ENCODE results near the gene ODC1. TPM values are rescaled to one million over a fixed set of nuclear protein-coding genes. Genes with fewer than 3 reads are reported as not detected.
A peak's percentile ranks its signal among the peaks of the same experiment; 100 is the strongest.

ODC1 gene
- total and polyA plus RNA-seq, 10 donors = 28.9 to 84.3 (median 63.4) TPM

- H3K4me3 ChIP-seq = peak overlapping the region in 4 of 8 donors; percentile 2 to 55 (median 12)
- WGBS, 5 donors = 14 to 31% (median 27%) methylated on average over 11 of the region's 11 CpGs
- peak; percentile 88 for DNase-seq
Observed at GRCh38 chr2:10407841-10408648, 40.1 kb downstream of the ODC1 start.

GRCh38 chr2:10407432-10407831 is 40.7 kb downstream of the ODC1 start:
- peaks cover 0 to 43% (median 0%) of the 10 kb centered on the region in 6 donors for H3K36me3 ChIP-seq
- peaks cover 33 to 98% (median 57%) of the 10 kb centered on the region in 6 donors for H3K4me1 ChIP-seq
- no peak for TF ChIP-seq CTCF (IDR thresholded peaks at IDR 0.05 in 8 of 11, conservative IDR thresholded peaks at IDR 0.05 in 3 of 11)
- no peak for TF ChIP-seq POLR2AphosphoS5 (IDR thresholded peaks at IDR 0.05)
- no peak for TF ChIP-seq POLR2A (IDR thresholded peaks at IDR 0.05)
- H3K27ac ChIP-seq = peak overlapping the region; percentile 55 to 94 (median 88)
- DNase-seq = no peak
- H3K4me3 ChIP-seq = peak overlapping the region in 1 of 8 donors; percentile 55
- peaks cover 0 to 2% (median 0%) of the 10 kb centered on the region in 8 donors for H3K9me3 ChIP-seq
- intact Hi-C loops (cut with DNase I; ENCODE audit: low total_unique reads) = loop anchor here (10.0 kb wide), 3 partner anchors 103 to 283 kb away; partner anchors contain the start of genes HPCAL1 and RRM2
- WGBS, 5 donors = 39 to 57% (median 50%) methylated on average over 4 of the region's 4 CpGs
- H3K27me3 ChIP-seq (replicated peaks in 1 of 7) = peaks cover 0 to 5% (median 0%) of the 10 kb centered on the region in 7 donors

More at GRCh38 chr2:10407841-10408648, 40.1 kb downstream of the ODC1 start:
- Histone ChIP-seq H3K9me3 (peaks cover 0 to 4% (median 0%) of the 10 kb centered on the region in 8 donors), H3K27me3 (replicated peaks in 1 of 7) (peaks cover 0 to 5% (median 0%) of the 10 kb centered on the region in 7 donors), H3K36me3 (peaks cover 0 to 47% (median 0%) of the 10 kb centered on the region in 6 donors), H3K4me1 (peaks cover 32 to 98% (median 57%) of the 10 kb centered on the region in 6 donors), H3K27ac (peak overlapping the region; percentile 55 to 94 (median 88))
- TF ChIP-seq CTCF (IDR thresholded peaks at IDR 0.05 in 8 of 11, conservative IDR thresholded peaks at IDR 0.05 in 3 of 11) (no peak), POLR2A (IDR thresholded peaks at IDR 0.05) (no peak), POLR2AphosphoS5 (IDR thresholded peaks at IDR 0.05) (peak in 2 of 3 donors; percentile 63 to 70)
- intact Hi-C loops (cut with DNase I; ENCODE audit: low total_unique reads) = loop anchor here (10.0 kb wide), 3 partner anchors 103 to 283 kb away; partner anchors contain the start of genes HPCAL1 and RRM2

- H3K9me3 ChIP-seq = no peaks in the 10 kb centered on the region
- peaks cover 0 to 35% (median 0%) of the 10 kb centered on the region in 6 donors for H3K36me3 ChIP-seq
- TF ChIP-seq POLR2A (IDR thresholded peaks at IDR 0.05) = no peak
- TF ChIP-seq CTCF (IDR thresholded peaks at IDR 0.05 in 8 of 11, conservative IDR thresholded peaks at IDR 0.05 in 3 of 11) = no peak
- peak in 2 of 3 donors; percentile 22 to 42 for TF ChIP-seq POLR2AphosphoS5 (IDR thresholded peaks at IDR 0.05)
- no peak for DNase-seq
- H3K27me3 ChIP-seq (replicated peaks in 1 of 7) = peaks cover 0 to 5% (median 0%) of the 10 kb centered on the region in 7 donors
- intact Hi-C loops (cut with DNase I; ENCODE audit: low total_unique reads) = loop anchor here (10.0 kb wide), 3 partner anchors 102 to 282 kb away; partner anchors contain the start of genes HPCAL1 and RRM2
- peak overlapping the region in 1 of 8 donors; percentile 55 for H3K4me3 ChIP-seq
- H3K4me1 ChIP-seq = peaks cover 41 to 98% (median 63%) of the 10 kb centered on the region in 6 donors
- H3K27ac ChIP-seq = peak overlapping the region in 6 of 8 donors; percentile 80 to 94 (median 90)
- 52 to 70% (median 58%) methylated on average over 18 of the region's 18 CpGs for WGBS, 5 donors
Observed at GRCh38 chr2:10406491-10407188, 41.5 kb downstream of the ODC1 start.

Data from spleen (tissue), 11 donors.